Mammary epithelial cell (primary cell): ENCODE measurements around the gene CDKN1A.

Experiments used
- CTCF ChIP-seq, 2 donors: IDR thresholded peaks in 1 of 2; conservative IDR thresholded peaks in 1 of 2; 2 replicates each; pipeline ENCODE4 v1.5.1; 2011 to 2012; ENCODE audit warnings: inconsistent platforms in 2 of 2, low read length in 2 of 2, mild to moderate bottlenecking in 2 of 2, control low read depth in 1 of 2, low read depth in 1 of 2; ENCODE audit not compliant: insufficient read depth in 1 of 2; ENCODE audit errors: extremely low read depth in 1 of 2
- EZH2 ChIP-seq: IDR thresholded peaks from 2 replicates; pipeline ENCODE4 v1.6.1; 2012; ENCODE audit warnings: low read length, inconsistent platforms, borderline replicate concordance

DNA sequence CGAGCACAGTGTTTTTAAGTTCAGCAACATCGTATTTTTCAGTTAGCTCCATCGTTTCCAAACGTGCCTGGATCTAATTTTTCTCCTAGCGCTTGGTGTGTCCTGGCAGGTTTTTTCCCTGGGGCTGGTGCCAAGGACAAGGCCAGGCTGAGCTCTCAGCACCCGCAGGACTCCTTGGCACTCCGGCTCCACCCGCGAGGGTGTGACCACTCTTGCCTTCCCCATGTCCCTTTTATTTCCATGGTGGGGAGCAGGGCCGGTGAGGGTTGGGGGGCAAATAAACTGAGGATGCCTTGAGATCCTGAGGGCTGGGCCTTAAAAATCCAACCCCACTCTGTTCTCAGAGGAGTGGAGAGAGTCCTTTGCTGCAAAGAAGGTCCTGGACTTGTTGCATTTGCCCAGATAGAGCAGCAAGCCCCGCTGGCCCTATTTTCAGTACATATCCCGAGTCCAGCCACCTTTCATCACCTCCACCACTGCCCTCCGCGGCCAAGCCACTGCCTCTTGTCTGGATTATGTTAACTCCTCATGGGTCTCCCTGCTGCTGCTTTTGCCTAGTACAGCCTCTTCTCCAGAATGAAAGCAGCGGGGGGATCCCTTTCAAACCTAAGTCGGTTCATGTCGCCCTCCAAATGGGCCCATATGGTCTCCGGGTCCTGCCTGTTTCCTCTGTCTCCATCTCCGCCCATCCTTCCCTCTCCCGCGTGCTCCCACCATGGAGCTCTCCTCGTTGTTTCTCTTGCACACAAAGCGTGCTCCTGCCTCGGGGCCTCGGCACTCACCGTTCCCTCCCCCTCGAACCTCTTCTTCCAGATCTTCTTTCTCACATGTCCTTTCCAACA lies 14.6 kb downstream of the CDKN1A start:
- TF ChIP-seq CTCF (conservative IDR thresholded peaks at IDR 0.05 in 1 of 2, IDR thresholded peaks at IDR 0.05 in 1 of 2; ENCODE audit: extremely low read depth in 1 of 2, insufficient read depth in 1 of 2, low read depth in 1 of 2, low read length in 2 of 2) (no peak), EZH2 (no peak)
